ENCODE results near the gene GATA3. TPM values are rescaled to one million over a fixed set of nuclear protein-coding genes. Genes with fewer than 3 reads are reported as not detected.

GATA3 gene
- total and polyA plus RNA-seq, 9 of the 15 experiments (the other 6 are each of a cell fraction or from before 2014, with no cell fraction given): 0.01 to 0.24 (median 0.09) TPM; not detected in 6

DNA sequence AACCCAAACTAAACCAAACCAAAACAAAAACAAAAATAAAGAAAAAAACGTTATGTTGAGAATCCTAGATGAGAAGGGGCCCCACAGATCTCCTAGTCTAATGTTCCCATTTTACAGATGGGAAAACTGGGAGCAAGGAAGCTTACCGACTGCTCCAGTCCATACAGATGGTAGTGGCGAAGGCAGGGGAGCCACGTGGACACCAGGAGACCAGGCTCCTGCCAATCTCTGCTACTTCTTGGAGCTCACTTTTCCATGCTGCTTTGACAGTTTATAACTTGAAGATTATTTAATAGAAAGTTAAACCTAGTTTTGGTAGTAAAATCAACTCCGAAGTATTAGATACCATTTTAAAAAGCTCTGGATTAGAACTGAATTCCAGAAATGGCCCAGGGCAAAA, 62.0 kb downstream of the GATA3 start:
- H3K27me3 ChIP-seq (ENCODE audit: control insufficient read depth in 2 of 2, insufficient read depth in 2 of 2, low read length in 2 of 2): peaks cover 0 to 6% of the 10 kb centered on the region in 2 experiments; a peak in 2 of 5 replicates
- no TSS peak for BruUV-seq (replicated peaks)
- ChIA-PET CTCF (ENCODE audit: low intra/inter-chr PET ratio) (no interaction called here), POLR2A (interaction anchor here (0.7 kb wide), 1 partner anchor 190 kb away, joined by 3 read pairs; no protein-coding TSS in a partner anchor)
- intact Hi-C loops (cut with micrococcal nuclease) (no loop called here), in situ Hi-C loops (cut with MboI) (no loop called here)
- WGBS (ENCODE audit: insufficient coverage, low coverage, missing lambda C conversion rate): 0% methylated on average over 5 of the region's 5 CpGs
- H3K9me3 ChIP-seq (replicated peaks; ENCODE audit: control insufficient read depth, insufficient read depth, low read depth, low read length): no peaks in the 10 kb centered on the region
- no peaks in the 10 kb centered on the region for H4K20me1 ChIP-seq (replicated peaks; ENCODE audit: control insufficient read depth, insufficient read depth, low read length)
- H2AFZ ChIP-seq (ENCODE audit: low read depth, low read length): no peak overlapping the region
- no peak overlapping the region for H3K27ac ChIP-seq (ENCODE audit: extremely low read depth, low read depth, low read length)
- no peaks in the 10 kb centered on the region for H3K4me1 ChIP-seq (replicated peaks in 1 of 2; ENCODE audit: control insufficient read depth in 2 of 2, insufficient read depth in 2 of 2, low read length in 2 of 2)
- no peak for ATAC-seq
- no peak for DNase-seq (ENCODE audit: extremely low read depth in 1 of 4, low spot score in 3 of 4)
- H3K4me3 ChIP-seq: no peak overlapping the region
- H3K4me2 ChIP-seq (ENCODE audit: insufficient read depth, low read length): no peak overlapping the region
- no peak for FAIRE-seq
- no peak overlapping the region for H3K9ac ChIP-seq (ENCODE audit: insufficient read depth in 1 of 2, low read depth in 2 of 2, low read length in 2 of 2)
- no peaks in the 10 kb centered on the region for H3K9me1 ChIP-seq (ENCODE audit: control insufficient read depth, insufficient read depth, low read length)
- H3K79me2 ChIP-seq (ENCODE audit: control insufficient read depth, insufficient read depth, low read length): no peaks in the 10 kb centered on the region
- no peaks in the 10 kb centered on the region for H3K36me3 ChIP-seq (ENCODE audit: control insufficient read depth, insufficient read depth, low read length)
- TF ChIP-seq RBM25 (IDR thresholded peaks at IDR 0.05; ENCODE audit: low read depth, low read length, severe bottlenecking): peak; percentile 6
- TF ChIP-seq, protein P1, sequence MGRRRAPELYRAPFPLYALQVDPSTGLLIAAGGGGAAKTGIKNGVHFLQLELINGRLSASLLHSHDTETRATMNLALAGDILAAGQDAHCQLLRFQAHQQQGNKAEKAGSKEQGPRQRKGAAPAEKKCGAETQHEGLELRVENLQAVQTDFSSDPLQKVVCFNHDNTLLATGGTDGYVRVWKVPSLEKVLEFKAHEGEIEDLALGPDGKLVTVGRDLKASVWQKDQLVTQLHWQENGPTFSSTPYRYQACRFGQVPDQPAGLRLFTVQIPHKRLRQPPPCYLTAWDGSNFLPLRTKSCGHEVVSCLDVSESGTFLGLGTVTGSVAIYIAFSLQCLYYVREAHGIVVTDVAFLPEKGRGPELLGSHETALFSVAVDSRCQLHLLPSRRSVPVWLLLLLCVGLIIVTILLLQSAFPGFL (CRISPR knock-in tag; IDR thresholded peaks at IDR 0.05): no peak

DNA sequence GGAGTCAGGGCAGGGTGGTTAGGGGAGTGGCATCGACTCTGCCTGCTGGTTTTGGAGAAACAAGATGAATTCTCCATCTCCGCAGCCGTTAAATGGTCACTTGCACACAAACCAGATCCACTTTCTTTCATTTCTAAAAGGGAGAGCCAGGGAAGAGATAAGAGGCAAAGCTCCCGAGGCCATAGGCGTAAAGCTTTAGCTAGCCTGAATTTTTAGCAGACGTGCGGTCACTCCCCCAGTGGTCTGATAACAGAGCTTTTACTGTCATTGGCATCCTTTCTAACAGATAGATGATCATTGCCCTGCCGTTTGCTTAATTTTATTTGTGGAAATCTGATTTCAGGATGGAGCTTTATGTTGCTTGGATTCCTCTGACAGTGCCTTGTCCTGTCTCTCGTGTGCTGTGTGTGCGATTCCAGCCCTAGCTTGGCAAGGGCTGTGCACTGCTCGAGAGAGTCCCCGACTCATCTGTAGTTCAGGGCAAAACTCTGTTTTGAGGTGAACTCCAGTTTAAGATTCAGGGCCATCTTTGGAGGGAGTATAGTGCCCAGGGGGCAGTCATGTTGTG, 62.5 kb downstream of the GATA3 start:
- DNase-seq (ENCODE audit: extremely low read depth in 1 of 4, low spot score in 3 of 4) (no peak), FAIRE-seq (no peak), ATAC-seq (no peak)
- Histone ChIP-seq H3K79me2 (ENCODE audit: control insufficient read depth, insufficient read depth, low read length) (no peaks in the 10 kb centered on the region), H4K20me1 (replicated peaks; ENCODE audit: control insufficient read depth, insufficient read depth, low read length) (no peaks in the 10 kb centered on the region), H3K4me2 (ENCODE audit: insufficient read depth, low read length) (no peak overlapping the region), H3K27me3 (ENCODE audit: control insufficient read depth in 2 of 2, insufficient read depth in 2 of 2, low read length in 2 of 2) (peaks cover 0 to 6% of the 10 kb centered on the region in 2 experiments; a peak in 2 of 5 replicates), H3K27ac (ENCODE audit: extremely low read depth, low read depth, low read length) (no peak overlapping the region), H2AFZ (ENCODE audit: low read depth, low read length) (no peak overlapping the region), H3K9ac (ENCODE audit: insufficient read depth in 1 of 2, low read depth in 2 of 2, low read length in 2 of 2) (no peak overlapping the region), H3K4me1 (replicated peaks in 1 of 2; ENCODE audit: control insufficient read depth in 2 of 2, insufficient read depth in 2 of 2, low read length in 2 of 2) (no peaks in the 10 kb centered on the region), H3K9me1 (ENCODE audit: control insufficient read depth, insufficient read depth, low read length) (no peaks in the 10 kb centered on the region), H3K36me3 (ENCODE audit: control insufficient read depth, insufficient read depth, low read length) (no peaks in the 10 kb centered on the region), H3K9me3 (replicated peaks; ENCODE audit: control insufficient read depth, insufficient read depth, low read depth, low read length) (no peaks in the 10 kb centered on the region), H3K4me3 (no peak overlapping the region)
- in situ Hi-C loops (cut with MboI): no loop called here
- ChIA-PET CTCF (ENCODE audit: low intra/inter-chr PET ratio) (no interaction called here), POLR2A (no interaction called here)
- TF ChIP-seq SRSF3 (IDR thresholded peaks at IDR 0.05; ENCODE audit: insufficient read depth, low read length): no peak
- TF ChIP-seq, protein P2, sequence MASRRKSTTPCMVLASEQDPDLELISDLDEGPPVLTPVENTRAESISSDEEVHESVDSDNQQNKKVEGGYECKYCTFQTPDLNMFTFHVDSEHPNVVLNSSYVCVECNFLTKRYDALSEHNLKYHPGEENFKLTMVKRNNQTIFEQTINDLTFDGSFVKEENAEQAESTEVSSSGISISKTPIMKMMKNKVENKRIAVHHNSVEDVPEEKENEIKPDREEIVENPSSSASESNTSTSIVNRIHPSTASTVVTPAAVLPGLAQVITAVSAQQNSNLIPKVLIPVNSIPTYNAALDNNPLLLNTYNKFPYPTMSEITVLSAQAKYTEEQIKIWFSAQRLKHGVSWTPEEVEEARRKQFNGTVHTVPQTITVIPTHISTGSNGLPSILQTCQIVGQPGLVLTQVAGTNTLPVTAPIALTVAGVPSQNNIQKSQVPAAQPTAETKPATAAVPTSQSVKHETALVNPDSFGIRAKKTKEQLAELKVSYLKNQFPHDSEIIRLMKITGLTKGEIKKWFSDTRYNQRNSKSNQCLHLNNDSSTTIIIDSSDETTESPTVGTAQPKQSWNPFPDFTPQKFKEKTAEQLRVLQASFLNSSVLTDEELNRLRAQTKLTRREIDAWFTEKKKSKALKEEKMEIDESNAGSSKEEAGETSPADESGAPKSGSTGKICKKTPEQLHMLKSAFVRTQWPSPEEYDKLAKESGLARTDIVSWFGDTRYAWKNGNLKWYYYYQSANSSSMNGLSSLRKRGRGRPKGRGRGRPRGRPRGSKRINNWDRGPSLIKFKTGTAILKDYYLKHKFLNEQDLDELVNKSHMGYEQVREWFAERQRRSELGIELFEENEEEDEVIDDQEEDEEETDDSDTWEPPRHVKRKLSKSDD (conservative IDR thresholded peaks at IDR 0.05; ENCODE audit: low read length): no peak
- no peak for TF ChIP-seq MTA1 (IDR thresholded peaks at IDR 0.05; ENCODE audit: borderline replicate concordance)
- TF ChIP-seq, protein P3, sequence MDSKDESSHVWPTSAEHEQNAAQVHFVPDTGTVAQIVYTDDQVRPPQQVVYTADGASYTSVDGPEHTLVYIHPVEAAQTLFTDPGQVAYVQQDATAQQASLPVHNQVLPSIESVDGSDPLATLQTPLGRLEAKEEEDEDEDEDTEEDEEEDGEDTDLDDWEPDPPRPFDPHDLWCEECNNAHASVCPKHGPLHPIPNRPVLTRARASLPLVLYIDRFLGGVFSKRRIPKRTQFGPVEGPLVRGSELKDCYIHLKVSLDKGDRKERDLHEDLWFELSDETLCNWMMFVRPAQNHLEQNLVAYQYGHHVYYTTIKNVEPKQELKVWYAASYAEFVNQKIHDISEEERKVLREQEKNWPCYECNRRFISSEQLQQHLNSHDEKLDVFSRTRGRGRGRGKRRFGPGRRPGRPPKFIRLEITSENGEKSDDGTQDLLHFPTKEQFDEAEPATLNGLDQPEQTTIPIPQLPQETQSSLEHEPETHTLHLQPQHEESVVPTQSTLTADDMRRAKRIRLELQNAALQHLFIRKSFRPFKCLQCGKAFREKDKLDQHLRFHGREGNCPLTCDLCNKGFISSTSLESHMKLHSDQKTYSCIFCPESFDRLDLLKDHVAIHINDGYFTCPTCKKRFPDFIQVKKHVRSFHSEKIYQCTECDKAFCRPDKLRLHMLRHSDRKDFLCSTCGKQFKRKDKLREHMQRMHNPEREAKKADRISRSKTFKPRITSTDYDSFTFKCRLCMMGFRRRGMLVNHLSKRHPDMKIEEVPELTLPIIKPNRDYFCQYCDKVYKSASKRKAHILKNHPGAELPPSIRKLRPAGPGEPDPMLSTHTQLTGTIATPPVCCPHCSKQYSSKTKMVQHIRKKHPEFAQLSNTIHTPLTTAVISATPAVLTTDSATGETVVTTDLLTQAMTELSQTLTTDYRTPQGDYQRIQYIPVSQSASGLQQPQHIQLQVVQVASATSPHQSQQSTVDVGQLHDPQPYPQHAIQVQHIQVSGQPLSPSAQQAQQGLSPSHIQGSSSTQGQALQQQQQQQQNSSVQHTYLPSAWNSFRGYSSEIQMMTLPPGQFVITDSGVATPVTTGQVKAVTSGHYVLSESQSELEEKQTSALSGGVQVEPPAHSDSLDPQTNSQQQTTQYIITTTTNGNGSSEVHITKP (IDR thresholded peaks at IDR 0.05; ENCODE audit: partially characterized antibody): no peak
- TF ChIP-seq TBL1XR1 (IDR thresholded peaks at IDR 0.05; ENCODE audit: low read length in 2 of 2): no peak
- no TSS peak for BruUV-seq (replicated peaks)
- 1% methylated on average over 12 of the region's 12 CpGs for WGBS (ENCODE audit: insufficient coverage, low coverage, missing lambda C conversion rate)
- intact Hi-C loops (cut with micrococcal nuclease): no loop called here
